ENCODE measurements around the gene SLC27A1. TPM values are rescaled to one million over a fixed set of nuclear protein-coding genes. Genes with fewer than 3 reads are reported as not detected.

The SLC27A1 gene
- total and polyA plus RNA-seq, 10 of the 15 experiments (the other 5 are each of a cell fraction or from before 2014, with no cell fraction given): 0.11 to 2.3 (median 1.2) TPM

- CTCF ChIA-PET: interaction anchor here (1.2 kb wide), 1 partner anchor 34 kb away, joined by 4 read pairs; no protein-coding TSS in a partner anchor
- in situ Hi-C loops (cut with MboI) (no loop called here), intact Hi-C loops (cut with micrococcal nuclease; ENCODE audit: unreplicated experiment) (no loop called here)
- H3K79me2 ChIP-seq (ENCODE audit: control insufficient read depth, insufficient read depth, low read length): no peaks in the 10 kb centered on the region
- H3K9me3 ChIP-seq (replicated peaks; ENCODE audit: control insufficient read depth, insufficient read depth, low read length): no peaks in the 10 kb centered on the region; the same call in 2 of the 3 replicates
- H3K4me3 ChIP-seq: no peak overlapping the region
- POLR2A ChIA-PET: interaction anchor here (0.6 kb wide), 1 partner anchor 84 kb away, joined by 3 read pairs; no protein-coding TSS in a partner anchor
- H2AFZ ChIP-seq (ENCODE audit: control insufficient read depth, low read depth, low read length): no peak overlapping the region
- WGBS (ENCODE audit: insufficient coverage, insufficient replicate concordance, low lambda C conversion rate, missing lambda C conversion rate): 95% methylated on average over 30 of the region's 30 CpGs
- no peaks in the 10 kb centered on the region for H3K27me3 ChIP-seq (replicated peaks in 1 of 2; ENCODE audit: control insufficient read depth in 2 of 2, insufficient read depth in 2 of 2, low read length in 1 of 2)
- SMC1A ChIA-PET (ENCODE audit: uncharacterized antibody, unreplicated experiment): interaction anchor here (0.6 kb wide), 1 partner anchor 15 kb away, joined by 3 read pairs; no protein-coding TSS in a partner anchor
- no peaks in the 10 kb centered on the region for H3K36me3 ChIP-seq (ENCODE audit: control insufficient read depth in 2 of 2, insufficient read depth in 2 of 2, low read length in 1 of 2)
- BruUV-seq (replicated peaks): no TSS peak
- H3K4me1 ChIP-seq (ENCODE audit: control insufficient read depth, insufficient read depth, low read length): peaks cover 13% of the 10 kb centered on the region
- H3K9ac ChIP-seq (ENCODE audit: control insufficient read depth, insufficient read depth, low read length): no peak overlapping the region
- DNase-seq (ENCODE audit: low read depth, low spot score) (no peak), ATAC-seq (no peak), FAIRE-seq (no peak)
- RAD21 ChIA-PET (ENCODE audit: unreplicated experiment): no interaction called here
- H3K4me2 ChIP-seq (ENCODE audit: control insufficient read depth, insufficient read depth): no peak overlapping the region
- TF ChIP-seq PAX5 (IDR thresholded peaks at IDR 0.05; ENCODE audit: borderline replicate concordance, low read depth, low read length): no peak
- TF ChIP-seq RCOR1 (conservative IDR thresholded peaks at IDR 0.05; ENCODE audit: low read depth, low read length): no peak
- TF ChIP-seq MEF2B (IDR thresholded peaks at IDR 0.05; ENCODE audit: partially characterized antibody, poor library complexity, severe bottlenecking): no peak
- no peak for TF ChIP-seq SMAD1 (IDR thresholded peaks at IDR 0.05; ENCODE audit: low read depth, partially characterized antibody)
- no peak for TF ChIP-seq NR2F1 (conservative IDR thresholded peaks at IDR 0.05)
- no peak for TF ChIP-seq NR2C2 (IDR thresholded peaks at IDR 0.05; ENCODE audit: borderline replicate concordance, control insufficient read depth, insufficient read length, low read depth)
- TF ChIP-seq STAT3 (IDR thresholded peaks at IDR 0.05; ENCODE audit: low read depth, low read length): no peak
- TF ChIP-seq BHLHE40 (IDR thresholded peaks at IDR 0.05; ENCODE audit: borderline replicate concordance in 1 of 2, low read depth in 2 of 2, low read length in 1 of 2): no peak
- no peak for TF ChIP-seq SMAD5 (IDR thresholded peaks at IDR 0.05; ENCODE audit: low read depth)
- no peaks in the 10 kb centered on the region for H4K20me1 ChIP-seq (ENCODE audit: control insufficient read depth, insufficient read depth)
- H3K27ac ChIP-seq (ENCODE audit: control insufficient read depth, insufficient read depth): no peak overlapping the region
These were observed 69.8 kb downstream of the SLC27A1 start for GRCh38 chr19:17540174-17540573.
